WI38 (cell line): ENCODE results near the gene PLAGL1.

Experiments used
- H3K4me3 ChIP-seq: 2 replicates; pipeline ENCODE4 v1.5.1; 2011; ENCODE audit warnings: low read depth, mild to moderate bottlenecking, control low read depth, low read length
- CTCF ChIP-seq: IDR thresholded peaks from 2 replicates; pipeline ENCODE4 v1.5.1; 2012; ENCODE audit warnings: low read depth, mild to moderate bottlenecking, control low read depth, low read length

Gene PLAGL1

DNA sequence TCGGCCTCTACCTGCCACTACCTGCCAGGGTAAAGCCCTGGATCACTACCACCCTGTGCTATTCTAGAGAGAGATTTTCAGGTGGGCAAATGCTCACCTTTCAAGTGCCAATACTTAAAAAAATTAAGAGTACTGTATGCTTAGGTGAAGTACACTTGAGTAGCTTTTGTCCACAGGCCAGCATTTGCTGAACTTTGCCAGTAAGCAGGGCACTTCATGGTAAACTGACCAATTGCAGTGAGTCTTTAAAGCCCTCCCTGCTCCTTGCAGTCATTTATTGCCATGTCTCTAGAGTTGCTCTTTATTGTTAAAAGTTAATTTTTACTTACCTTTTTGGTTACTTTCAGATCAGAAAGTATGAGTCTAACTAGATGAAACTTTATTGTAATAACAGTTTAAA, 58.5 kb downstream of the PLAGL1 start:
- no peak overlapping the region for H3K4me3 ChIP-seq
- TF ChIP-seq CTCF: no peak

- no peak overlapping the region for H3K4me3 ChIP-seq
- no peak for TF ChIP-seq CTCF
Observed at GRCh38 chr6:143948208-143948607, 59.9 kb downstream of the PLAGL1 start.

DNA sequence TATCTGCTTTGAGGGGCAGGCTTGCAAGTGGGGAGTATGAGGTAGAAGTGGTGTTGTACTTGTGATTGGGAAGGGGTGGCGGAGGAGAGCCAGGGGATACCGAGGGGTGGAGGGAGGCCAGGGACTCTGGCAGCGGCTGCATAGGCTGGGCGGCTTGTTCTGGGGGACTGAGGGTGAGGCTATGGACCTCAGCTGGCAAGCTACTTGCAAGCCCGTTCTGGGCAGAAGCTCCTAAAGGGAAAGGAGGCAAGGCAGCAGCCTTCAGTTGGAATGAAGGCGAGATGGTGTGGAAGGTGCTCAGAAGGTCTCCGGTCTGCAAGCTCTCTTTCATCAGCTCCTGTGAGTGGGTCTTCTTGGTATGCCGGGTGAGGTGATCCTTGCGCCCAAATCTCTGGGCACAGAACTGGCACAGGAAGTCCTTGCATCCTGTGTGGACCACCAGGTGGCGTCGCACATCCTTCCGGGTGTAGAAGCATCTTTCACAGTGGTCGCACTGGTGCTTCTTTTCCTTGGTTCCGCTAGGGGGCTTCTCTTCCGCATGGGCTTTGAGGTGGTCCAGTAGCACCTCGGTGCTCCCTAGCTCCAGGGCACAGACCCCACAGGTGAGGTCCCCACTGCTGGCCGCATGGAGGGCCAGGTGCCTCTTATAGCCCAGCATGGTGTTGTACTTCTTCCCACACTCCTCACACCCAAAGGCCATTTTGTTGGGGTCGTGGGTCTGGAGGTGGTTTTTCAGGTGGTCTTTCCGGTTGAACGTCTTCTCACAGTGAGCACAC, 66.0 kb downstream of the PLAGL1 start:
- no peak overlapping the region for H3K4me3 ChIP-seq
- TF ChIP-seq CTCF: peak; percentile 64

- no peak overlapping the region for H3K4me3 ChIP-seq
- TF ChIP-seq CTCF: peak; percentile 57
Observed at GRCh38 chr6:143940011-143940597, 68.0 kb downstream of the PLAGL1 start.

DNA sequence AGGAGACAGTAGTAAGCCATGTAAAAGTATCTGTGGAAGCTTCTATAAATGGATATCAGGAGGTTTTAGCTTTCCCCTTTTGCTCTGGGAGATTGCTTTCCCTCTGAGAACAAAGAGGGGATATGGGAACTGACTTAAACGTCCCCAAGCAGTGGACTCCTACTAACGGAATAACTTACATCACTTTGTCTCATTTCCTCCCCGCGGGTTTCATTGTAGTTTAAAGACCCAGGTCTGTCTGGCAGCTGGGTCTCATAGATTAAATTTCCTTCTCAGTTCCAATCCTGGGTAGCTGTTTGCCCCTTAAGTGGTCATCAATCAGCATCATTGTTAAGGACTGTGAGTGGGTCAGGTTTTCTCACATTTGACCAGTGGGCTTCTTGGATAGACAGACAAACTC, 68.7 kb downstream of the PLAGL1 start:
- TF ChIP-seq CTCF: no peak
- no peak overlapping the region for H3K4me3 ChIP-seq

- no peak overlapping the region for H3K4me3 ChIP-seq
- no peak for TF ChIP-seq CTCF
Observed at GRCh38 chr6:143937668-143937970, 70.4 kb downstream of the PLAGL1 start.

DNA sequence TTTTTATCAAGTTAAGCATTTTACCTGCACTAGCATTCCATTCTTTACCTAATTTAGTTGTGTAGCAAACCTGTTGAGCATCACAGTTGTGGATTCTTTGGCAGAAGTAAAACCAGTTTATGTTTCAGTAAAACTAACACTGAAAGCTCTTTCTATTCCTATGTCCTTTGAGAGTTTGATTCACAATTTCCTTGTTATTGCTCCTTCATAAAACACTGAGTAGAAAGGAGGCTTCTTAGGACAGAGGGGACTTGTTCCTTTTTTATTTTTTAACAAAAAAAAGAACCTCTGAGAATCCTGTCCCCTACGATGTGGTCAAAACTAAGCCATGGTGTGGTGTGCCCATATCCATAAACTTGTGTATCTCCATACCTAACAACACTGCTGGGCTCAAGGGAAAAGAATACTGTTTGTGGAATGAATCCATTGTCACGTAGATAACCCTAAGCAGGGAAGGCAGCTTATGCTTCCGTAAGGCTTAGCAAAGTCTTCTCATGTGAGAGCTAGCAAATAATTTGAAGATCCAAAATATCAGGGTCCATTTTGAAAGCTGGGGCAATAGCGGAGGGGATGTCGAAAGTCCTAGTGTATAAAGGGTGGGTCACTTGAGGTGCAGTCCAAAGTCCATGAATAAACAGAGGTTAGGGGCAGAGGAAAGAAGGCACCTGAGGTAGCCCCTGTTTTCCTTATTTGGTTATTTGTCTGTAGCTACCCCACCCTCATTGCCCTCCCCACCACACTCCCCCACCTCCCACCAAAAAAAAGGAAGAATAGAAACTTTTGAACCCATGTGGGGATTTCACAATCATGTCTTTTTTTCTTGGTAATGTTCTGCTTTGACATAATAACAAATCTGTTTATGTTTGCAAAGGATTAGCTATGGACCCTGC, 71.0 kb downstream of the PLAGL1 start:
- H3K4me3 ChIP-seq: no peak overlapping the region
- no peak for TF ChIP-seq CTCF
